ENCODE measurements around the gene ABCD3. TPM values are rescaled to one million over a fixed set of nuclear protein-coding genes. Genes with fewer than 3 reads are reported as not detected.

Gene ABCD3
- total RNA-seq, 3 donors from 2014 or later: 22.2 to 60.3 (median 36.1) TPM

GRCh38 chr1:94551449-94551848 is 133.3 kb downstream of the ABCD3 start:
- H3K4me3 ChIP-seq: no peak overlapping the region
- peak overlapping the region; percentile 54 to 68 for H3K27ac ChIP-seq
- H3K27me3 ChIP-seq: no peaks in the 10 kb centered on the region
- DNase-seq (ENCODE audit: low spot score in 2 of 2): no peak
- no peaks in the 10 kb centered on the region for H3K9me3 ChIP-seq
- no peaks in the 10 kb centered on the region for H3K36me3 ChIP-seq
- H3K4me1 ChIP-seq: no peaks in the 10 kb centered on the region
- intact Hi-C loops (cut with DNase I; ENCODE audit: low total_unique reads): no loop called here
- TF ChIP-seq CTCF (IDR thresholded peaks at IDR 0.05) (no peak), POLR2AphosphoS5 (IDR thresholded peaks at IDR 0.05) (no peak), POLR2A (IDR thresholded peaks at IDR 0.05) (no peak)

- Histone ChIP-seq H3K27me3 (no peaks in the 10 kb centered on the region), H3K4me1 (no peaks in the 10 kb centered on the region), H3K9me3 (no peaks in the 10 kb centered on the region), H3K36me3 (no peaks in the 10 kb centered on the region), H3K27ac (peak overlapping the region; percentile 54 to 68), H3K4me3 (no peak overlapping the region)
- TF ChIP-seq POLR2A (IDR thresholded peaks at IDR 0.05) (no peak), CTCF (IDR thresholded peaks at IDR 0.05) (no peak), POLR2AphosphoS5 (IDR thresholded peaks at IDR 0.05) (no peak)
- intact Hi-C loops (cut with DNase I; ENCODE audit: low total_unique reads): no loop called here
- no peak for DNase-seq (ENCODE audit: low spot score in 2 of 2)
These were observed 133.9 kb downstream of the ABCD3 start for GRCh38 chr1:94552071-94552586.

- intact Hi-C loops (cut with DNase I; ENCODE audit: low total_unique reads): no loop called here
- Histone ChIP-seq H3K9me3 (no peaks in the 10 kb centered on the region), H3K36me3 (no peaks in the 10 kb centered on the region), H3K27me3 (no peaks in the 10 kb centered on the region), H3K4me3 (no peak overlapping the region), H3K4me1 (no peaks in the 10 kb centered on the region), H3K27ac (peak overlapping the region; percentile 54 to 68)
- TF ChIP-seq POLR2AphosphoS5 (IDR thresholded peaks at IDR 0.05) (no peak), POLR2A (IDR thresholded peaks at IDR 0.05) (no peak), CTCF (IDR thresholded peaks at IDR 0.05) (no peak)
- DNase-seq (ENCODE audit: low spot score in 2 of 2): peak in 1 of 2 donors; percentile 59
These were observed 135.1 kb downstream of the ABCD3 start for GRCh38 chr1:94553323-94553730.

GRCh38 chr1:94553931-94554330 is 135.7 kb downstream of the ABCD3 start:
- Histone ChIP-seq H3K4me1 (no peaks in the 10 kb centered on the region), H3K4me3 (no peak overlapping the region), H3K27me3 (no peaks in the 10 kb centered on the region), H3K27ac (peak overlapping the region; percentile 61 to 71), H3K9me3 (no peaks in the 10 kb centered on the region), H3K36me3 (no peaks in the 10 kb centered on the region)
- TF ChIP-seq POLR2A (IDR thresholded peaks at IDR 0.05): no peak
- TF ChIP-seq CTCF (IDR thresholded peaks at IDR 0.05): no peak
- no peak for TF ChIP-seq POLR2AphosphoS5 (IDR thresholded peaks at IDR 0.05)
- intact Hi-C loops (cut with DNase I; ENCODE audit: low total_unique reads): no loop called here
- DNase-seq (ENCODE audit: low spot score in 2 of 2): no peak

- H3K27me3 ChIP-seq: no peaks in the 10 kb centered on the region
- TF ChIP-seq POLR2AphosphoS5 (IDR thresholded peaks at IDR 0.05) (no peak), CTCF (IDR thresholded peaks at IDR 0.05) (no peak), POLR2A (IDR thresholded peaks at IDR 0.05) (no peak)
- H3K4me3 ChIP-seq: no peak overlapping the region
- H3K9me3 ChIP-seq: no peaks in the 10 kb centered on the region
- intact Hi-C loops (cut with DNase I; ENCODE audit: low total_unique reads): no loop called here
- no peak for DNase-seq (ENCODE audit: low spot score in 2 of 2)
- H3K4me1 ChIP-seq: no peaks in the 10 kb centered on the region
- no peaks in the 10 kb centered on the region for H3K36me3 ChIP-seq
- peak overlapping the region; percentile 61 to 71 for H3K27ac ChIP-seq
These were observed 136.4 kb downstream of the ABCD3 start for GRCh38 chr1:94554580-94554979.

Data from breast epithelium (tissue), 4 donors.